Stimulated activated CD4-positive, alpha-beta T cell treated with anti-CD3 and anti-CD28 coated beads, Interleukin-15, amount 100 ng/mL, for 1 hour (primary cell): ENCODE data around the gene VCL.
"Not testable (repeated sequence)": the region's sequence is repeated elsewhere in the genome, so short reads cannot be mapped to it uniquely, and the experiment has no call there.

ENCODE experiments used
- DNase-seq, 2 donors: peaks; one replicate each; pipeline ENCODE4 v3.0.0-alpha.2; 2020; ENCODE audit warnings: low read depth in 1 of 2, low spot score in 1 of 2

Gene VCL

DNA sequence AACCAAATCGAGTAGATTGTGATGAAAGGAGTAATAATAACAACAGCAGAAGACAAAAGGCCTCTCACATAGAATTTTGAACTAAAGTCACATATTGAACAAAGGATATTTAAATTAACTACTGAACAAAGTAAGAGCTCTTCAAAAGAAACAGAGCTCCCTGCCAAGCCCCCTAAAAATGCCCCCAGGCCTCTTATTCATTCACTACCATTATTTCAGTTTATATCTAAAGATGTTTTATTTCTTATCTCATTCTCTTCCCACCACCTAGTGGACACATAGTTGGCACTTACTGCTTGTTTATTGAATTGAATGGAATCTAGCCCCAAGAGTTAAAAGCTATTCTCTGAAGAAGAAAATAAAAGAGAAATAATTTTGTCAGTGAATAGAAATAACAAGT, 37.4 kb downstream of the VCL start:
- DNase-seq = no peak

DNA sequence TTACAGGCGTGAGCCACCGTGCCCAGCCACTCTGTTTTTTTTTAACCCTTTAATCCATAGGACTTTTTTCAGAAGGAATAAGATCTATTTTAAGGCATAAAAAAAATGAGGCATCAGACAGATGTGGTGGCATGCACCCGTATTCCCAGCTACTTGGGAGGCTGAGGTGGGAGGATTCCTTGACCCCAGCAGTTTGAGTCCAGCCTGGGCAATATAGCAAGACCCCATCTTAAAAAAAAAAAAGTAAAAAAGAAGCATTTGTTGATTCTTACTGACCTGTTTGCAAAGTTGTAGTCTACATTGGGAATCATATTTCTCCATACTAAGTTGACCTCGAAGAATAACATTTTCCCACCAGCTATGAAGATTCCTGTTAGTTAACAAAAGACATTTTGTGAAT, 38.6 kb downstream of the VCL start:
- no peak for DNase-seq

DNA sequence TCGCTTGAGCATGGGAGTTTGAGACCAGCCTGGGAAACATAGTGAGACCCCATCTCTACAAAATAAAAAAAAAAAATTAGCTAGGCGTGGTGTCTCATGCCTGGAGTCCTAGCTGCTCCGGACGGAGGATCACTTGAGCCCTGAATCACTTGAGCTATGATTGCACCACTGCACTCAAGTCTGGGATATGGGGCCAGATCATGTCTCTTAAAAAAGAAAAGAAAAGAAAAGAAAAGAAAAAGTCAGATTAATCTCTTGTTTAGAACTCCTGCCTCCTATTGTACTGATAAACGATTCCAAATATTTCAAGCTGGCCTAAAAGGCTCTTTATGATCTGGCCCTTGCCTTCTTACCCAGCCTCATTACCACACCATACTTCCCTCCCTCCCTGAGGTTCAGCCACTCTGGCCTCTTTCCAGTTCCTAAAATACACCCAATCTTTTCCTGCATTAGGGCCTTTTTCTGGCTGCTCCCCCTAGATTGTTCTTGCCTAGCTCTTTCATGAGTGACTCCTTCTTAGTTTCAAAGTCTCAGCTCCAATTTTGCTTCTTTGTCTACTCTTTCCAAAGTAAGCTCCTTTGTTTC, 41.7 kb downstream of the VCL start:
- DNase-seq = no peak

DNA sequence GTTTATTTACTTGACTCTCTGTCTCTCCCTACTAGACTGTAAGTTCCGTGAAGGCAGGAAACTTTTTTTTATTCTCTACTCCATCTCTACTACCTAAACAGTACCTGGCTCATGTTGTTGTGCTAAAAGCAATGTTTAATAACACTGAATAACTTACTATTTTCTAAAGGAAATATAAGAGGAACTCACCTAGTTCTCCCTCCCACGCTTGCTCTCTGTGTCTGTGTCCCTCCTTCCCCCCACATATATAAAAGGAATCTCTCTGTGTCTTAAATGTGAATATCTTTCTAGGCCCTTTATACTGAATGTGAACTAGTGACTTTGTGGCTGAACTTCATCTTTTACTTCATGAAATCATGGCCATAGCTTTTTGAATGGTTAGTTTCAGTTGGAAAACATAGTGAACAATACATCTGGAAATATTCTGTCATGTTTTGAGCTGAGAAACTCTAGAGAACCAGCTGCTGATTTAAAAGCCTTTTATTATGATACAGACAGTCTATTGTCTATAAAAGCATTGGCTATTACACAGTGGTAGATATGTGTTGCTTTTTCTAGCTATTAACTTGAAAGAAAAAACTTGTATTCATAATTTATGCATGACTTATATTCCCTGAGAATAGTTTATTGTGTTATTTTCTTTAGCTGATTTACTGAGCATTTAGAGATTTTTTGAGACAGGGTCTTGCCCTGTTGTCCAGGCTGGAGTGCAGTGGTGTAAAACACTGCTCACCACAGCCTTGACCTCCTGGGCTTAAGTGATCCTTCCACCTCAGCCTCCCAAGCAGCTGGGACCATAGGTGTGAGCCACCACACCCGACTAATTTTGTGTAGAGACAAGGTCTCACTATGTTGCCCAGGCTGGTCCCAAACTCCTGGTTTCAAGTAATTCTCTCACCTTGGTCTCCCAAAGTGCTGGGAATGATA, 42.5 kb downstream of the VCL start:
- DNase-seq = no peak

DNA sequence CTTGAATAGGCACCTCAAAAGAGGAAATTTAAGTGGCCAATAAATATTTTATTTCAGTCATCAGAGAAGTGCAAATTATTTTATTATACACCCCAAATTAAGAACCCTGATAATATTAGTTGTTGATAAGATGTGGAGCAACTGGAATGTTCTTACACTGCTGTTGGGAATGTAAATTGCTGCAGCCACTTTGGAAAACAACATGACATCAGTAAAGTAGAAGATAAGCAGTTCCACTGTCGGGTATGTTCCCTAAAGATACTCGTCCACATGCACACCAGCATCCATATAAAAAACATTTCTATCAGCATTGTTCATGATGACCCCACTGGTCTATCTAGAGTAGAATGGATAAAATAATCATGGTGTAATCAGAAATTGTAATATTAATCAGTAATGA, 46.5 kb downstream of the VCL start:
- no peak for DNase-seq

DNA sequence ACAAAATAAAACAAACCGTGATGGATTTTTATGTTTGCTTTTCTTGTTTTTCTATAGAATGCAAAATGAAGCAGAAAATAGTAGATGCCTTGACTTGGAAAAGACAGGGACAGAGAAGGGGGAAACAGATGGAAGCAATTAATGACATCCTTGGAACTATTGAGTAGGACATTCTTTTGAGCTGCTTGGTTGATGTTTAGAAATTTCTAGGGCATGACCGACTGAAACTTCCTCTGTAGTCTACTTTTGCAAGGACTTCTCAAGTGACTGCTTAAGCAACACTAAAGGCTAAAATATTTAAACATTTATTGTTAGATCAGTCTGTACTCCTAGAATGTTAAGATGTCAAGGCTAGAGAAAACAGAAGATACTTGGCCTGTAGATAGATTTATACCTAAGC, 49.4 kb downstream of the VCL start:
- DNase-seq = no peak

DNA sequence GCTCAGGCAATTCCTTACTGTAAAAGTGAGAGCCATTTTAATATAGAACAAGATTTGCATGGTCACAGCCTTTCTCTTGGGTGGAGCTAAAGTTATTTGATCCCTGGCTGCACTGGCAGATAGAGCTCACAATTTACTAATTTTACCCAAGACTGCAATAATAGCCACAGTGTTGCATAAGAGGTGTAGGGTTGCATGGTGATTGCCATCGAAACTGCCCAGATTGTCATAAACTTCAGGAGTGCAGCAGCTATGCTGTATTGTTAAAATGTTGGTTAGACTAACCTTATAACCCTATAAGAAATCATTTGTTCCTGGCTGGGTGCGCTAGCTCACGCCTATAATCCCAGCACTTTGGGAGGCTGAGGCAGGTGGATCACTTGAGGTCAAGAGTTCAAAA, 50.0 kb downstream of the VCL start:
- no peak for DNase-seq

DNA sequence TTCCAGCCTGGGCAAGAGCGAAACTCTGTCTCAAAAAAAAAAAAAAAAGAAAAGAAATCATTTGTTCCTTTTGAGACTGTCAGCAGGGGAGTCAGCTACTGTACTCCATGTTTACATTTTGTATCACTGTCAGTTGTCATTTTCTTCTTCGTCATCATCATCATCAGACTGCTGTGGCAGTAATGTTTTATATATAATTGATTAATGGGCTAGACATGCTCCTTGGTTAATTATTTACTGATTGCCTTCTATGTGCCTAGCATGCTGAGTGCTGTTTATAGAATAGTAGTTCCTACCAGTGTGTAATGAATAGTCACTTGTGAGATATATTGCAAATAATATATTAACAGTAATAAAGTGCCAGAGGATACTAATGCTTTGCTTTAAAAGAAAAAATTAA, 50.5 kb downstream of the VCL start:
- no peak for DNase-seq

DNA sequence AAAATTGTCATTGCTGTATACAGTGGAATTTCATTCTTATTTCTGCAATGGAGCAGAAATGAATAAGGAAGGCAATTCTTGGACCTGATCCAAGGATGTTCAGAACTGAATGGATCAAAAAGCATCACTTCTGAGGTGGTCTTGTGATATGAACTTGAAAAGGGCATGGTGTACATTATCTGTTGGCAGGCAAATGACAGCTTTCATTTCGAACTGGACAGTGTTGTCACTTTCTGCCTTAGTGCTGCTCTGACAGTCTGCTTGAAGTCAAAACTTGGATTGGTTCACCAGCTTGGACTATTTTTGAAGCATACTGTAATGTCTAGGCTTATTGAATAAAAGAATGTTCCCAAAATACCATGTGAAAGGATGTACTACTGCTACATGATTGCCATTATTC, 52.0 kb downstream of the VCL start:
- DNase-seq = no peak

DNA sequence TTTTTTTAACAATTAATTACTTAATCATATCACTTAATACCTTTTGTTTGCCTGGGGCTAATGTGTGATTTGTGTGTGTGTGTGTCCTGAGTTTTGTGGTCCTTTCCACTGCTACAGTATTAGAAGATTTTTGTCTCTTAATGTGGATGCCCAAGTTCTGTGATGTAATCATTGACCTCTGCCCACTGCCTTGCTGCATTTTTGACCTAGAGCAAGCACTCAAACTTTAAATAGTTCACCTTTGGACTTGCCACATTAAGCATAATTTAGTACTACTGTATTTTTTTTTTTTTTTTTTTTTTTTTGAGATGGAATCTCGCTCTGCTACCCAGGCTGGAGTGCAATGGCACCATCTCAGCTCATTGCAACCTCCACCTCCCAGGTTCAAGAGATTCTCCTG, 52.7 kb downstream of the VCL start:
- DNase-seq = no peak

DNA sequence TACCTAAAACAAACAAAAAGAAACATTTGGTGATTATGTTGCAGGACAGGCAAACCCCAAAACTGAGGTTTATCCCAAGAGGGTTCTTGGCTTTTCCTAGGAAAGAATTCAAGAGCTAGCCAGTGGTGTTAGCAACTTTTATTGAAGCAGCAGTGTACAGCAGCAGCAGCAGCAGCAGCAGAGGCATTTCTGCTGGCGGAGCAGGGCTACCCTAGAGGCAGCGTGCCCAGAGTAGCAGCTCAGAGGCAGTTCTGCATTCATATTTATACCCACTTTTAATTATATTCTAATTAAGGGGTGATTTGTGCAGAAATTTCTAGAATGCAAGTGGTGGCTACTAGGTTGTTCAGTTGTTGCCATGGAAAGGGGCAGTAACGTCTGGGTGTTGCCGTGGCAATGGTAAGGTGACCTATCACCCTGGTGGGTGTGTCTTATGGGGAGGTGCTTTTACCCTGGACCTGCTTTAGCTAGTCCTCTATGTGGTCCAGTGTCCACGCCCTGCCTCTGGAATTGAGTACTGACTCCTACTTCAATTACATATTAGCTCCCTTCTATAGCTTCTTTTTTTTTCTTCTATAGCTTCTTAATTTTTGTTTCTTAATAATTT, 53.9 kb downstream of the VCL start:
- no peak for DNase-seq

DNA sequence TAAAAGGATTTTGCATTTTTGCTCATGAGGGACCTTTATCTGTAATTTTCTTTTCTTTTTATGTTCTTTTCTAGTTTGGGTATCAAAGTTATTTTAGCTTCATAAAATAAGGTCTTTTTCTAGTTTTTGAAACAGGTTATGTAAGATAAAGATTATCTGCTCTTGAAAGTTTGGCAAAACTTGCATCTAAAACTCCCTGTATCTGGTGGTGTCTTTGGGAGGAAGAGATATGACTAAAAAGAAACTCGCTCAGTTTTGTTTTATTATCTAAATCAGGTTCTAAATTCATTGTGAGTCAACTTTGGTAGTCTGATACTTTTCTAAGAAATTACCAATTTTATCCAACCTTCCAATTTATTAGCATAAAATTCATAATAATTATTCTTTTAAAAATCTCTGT, 55.1 kb downstream of the VCL start:
- DNase-seq = no peak

DNA sequence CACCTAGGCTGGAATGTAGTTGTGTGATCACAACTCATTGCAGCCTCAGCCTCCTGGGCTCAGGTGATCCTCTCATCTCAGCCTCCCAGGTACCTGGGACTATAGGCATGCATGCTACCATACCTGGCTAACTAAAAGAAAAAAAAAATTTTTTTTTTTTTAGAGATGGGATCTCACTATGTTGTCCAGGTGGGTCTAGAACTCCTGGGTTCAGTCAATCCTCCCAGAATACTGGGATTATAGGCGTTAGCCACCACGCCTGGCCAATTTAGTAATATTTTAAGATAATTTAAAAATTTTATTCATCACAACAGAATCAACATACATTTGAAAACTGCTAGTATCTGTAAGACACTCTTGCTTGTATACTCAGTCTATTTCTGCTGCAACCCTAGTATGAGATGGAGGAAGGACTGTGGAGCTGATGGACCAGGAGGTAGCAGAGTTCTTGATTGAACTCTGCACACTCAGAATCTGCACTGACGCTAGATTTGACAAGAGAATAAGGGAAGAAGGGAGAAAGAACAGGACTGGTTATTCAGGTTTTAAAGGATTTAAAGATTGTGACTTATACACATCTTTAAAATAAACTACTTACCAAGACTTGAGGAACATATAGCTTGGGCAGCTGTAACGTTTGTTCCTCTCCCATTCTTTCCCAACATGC, 57.6 kb downstream of the VCL start:
- DNase-seq = no peak

DNA sequence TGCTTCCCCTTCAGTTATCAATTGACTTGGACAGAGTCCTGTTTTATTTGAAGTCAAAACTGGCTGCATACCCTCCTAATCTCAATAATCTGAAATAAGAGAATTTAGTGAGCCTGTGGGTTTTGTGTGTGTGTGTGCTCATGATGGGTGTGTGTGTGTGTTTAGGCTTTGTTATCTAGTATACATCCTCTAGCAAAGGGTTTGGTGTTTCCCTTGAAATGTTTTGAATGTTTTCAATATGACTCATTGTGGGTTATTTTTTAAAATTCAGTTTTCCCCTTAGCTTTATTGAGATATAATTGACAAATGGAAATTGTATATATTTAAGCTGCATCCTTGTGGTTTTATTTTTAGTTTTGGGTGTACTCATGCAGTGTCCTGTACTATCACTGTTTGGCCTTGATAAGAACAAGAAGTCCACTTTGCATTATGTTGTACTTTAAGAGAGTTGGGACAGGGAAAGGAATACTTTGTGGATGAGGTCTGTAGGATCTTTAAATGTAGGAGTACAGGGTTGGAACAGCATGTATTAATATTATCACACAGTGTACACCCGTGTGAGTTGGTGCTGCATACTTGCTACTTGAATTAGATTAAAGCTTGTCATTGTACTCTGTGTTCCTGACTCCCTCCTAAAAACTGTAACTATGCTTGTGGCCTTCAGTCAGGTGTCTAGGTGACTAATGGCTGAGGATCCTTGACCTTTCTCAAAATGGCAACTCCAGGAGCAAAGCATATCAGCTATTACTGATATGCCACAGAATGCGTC, 58.3 kb downstream of the VCL start:
- no peak for DNase-seq

DNA sequence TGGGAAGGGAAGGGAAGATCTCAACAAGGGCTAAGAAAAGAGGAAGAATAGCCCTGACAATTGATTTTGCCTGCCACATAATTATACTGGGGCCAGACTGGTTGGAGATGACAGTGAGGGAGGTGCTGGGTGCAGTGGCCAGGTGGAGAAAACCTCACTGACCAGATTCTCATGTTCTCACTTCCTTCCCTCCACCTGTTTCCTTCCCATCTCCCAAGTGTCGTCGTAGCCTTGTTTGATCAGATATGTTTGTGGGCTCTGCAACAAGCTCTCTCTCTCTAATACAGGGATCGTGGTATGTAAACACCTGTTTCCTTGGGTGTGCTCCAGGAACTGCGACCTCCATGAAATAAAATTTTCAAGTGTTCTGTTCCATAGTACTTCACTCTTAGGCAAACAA, 60.2 kb downstream of the VCL start:
- no peak for DNase-seq

DNA sequence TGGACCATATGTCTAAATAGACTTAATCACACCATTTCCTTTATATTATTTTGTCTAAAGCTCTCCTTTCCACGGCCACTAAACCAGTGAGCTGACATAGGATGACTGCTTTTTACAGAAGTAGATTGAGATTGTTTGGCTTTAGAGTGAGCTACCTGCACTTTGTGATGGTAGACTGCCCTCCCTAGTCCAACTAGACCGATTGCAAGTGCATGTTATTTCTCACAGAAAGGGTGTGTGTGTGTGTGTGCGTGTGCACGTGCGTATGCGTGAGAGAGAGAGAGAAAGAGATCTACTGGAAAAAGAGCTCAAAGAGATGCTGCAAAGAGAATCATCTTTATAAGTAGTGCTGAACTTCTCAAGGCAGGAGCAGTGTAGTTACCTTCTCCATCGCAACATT, 60.7 kb downstream of the VCL start:
- no peak for DNase-seq

DNA sequence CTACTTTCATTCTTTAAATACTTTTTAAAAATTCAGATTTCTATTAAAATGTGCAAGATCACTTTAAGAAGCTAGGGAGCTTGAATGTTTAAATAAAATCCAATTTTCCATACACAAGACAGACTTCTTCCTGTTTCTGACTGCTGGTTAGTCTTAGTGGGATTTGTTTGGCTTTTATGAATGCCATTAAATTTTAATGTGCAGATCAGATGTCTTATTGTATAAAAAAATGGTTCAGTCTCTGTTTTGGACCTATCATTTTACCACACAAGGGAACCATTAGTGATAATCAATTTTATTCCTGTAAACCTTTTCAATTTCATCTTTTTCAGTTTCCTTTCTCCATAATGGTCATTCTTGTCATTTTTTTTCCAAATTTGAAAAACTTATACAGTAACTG, 63.2 kb downstream of the VCL start:
- no peak for DNase-seq

DNA sequence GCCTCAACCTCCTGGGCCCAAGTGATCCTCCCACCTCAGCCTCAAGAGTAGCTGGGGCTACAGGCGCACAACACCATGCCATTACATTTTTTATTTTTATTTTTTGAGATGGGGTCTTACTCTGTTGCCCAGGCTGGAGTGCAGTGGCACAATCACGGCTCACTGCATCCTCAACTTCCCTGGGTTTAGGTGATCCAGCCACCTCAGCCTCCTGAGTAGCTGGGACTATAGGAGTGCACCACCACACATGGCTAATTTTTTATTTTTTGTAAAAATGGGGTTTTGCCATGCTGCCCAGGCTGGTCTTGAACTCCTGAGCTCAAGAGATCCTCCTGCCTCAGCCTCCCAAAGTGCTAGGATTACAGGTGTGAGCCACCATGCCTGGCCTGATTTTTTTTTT, 64.1 kb downstream of the VCL start:
- DNase-seq = not testable (repeated sequence)

DNA sequence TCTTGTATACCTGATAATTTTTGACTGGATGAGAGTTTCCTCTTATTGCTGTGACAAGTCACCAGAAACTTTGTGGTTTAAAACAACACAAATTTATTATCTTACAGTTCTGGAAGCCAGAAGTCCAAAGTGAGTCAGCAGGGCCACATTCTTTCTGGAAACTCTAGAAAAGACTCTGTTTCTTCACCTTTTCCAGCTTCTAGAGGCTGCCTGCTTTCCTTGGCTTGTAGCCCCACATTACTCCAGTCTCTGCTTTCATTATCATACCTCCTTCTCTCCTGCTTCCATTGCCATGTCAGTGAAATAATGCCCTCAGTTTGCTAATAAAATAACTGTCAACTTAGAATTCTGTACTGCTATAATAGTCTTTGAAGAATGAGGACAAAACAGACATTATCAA, 65.3 kb downstream of the VCL start:
- no peak for DNase-seq

DNA sequence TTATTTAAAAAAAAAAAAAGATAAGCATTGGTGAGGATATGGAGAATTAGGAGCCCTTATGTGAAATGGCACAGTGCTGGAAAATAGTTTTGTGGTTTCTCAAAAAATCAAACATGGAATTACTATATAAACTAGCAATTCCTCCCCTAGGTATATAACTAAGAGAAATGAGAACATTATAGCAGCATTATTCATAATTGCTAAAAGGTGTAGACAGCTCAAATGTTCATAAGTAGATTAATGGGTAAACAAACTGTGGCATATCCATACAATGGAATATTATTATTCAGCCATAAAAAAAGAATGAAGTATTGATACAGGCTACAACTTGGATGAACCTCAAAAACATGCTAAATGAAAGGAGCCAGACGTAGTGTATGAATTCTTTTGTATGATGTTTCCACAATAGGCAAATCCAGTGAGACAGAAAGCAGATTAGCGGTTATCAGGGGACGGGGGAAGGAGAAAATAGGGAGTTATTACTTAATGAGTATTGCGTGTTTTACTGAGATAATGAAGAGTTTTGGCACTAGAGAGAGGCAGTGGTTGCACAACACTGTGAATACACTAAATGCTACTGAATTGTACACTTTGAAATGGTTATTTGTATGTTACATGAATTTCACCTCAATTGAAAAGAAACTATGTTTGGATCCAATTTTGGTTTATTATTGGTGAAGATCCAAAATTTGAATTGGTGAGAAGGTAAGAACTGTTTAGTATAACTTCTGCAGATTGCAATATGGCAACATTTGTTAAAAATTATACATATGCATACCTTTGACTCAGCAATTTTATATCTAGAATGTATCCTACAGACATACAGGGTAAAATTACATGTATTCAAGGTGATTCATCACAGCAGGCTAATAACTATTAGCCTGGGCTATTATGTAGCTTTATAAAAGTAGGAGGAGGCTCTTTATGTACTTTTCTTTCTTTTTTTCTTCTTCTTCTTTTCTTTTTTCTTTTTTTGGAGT, 69.7 kb downstream of the VCL start:
- DNase-seq = no peak
